Measurements from ENCODE around the gene ATP10A. TPM values are rescaled to one million over a fixed set of nuclear protein-coding genes. Genes with fewer than 3 reads are reported as not detected.

The ATP10A gene
- total RNA-seq, 1 donor from 2014 or later = 0.58 TPM

- Histone ChIP-seq H3K36me3 (no peaks in the 10 kb centered on the region), H3K27me3 (ENCODE audit: low read depth) (peaks cover 9% of the 10 kb centered on the region), H3K4me1 (peaks cover 23% of the 10 kb centered on the region), H3K27ac (replicated peaks) (peak overlapping the region; percentile 30), H3K4me3 (no peak overlapping the region), H3K9me3 (replicated peaks) (no peaks in the 10 kb centered on the region)
- intact Hi-C loops (cut with micrococcal nuclease) = no loop called here
- DNase-seq = no peak
- no peak for TF ChIP-seq CTCF (IDR thresholded peaks at IDR 0.05; ENCODE audit: borderline replicate concordance)
Observed at GRCh38 chr15:25784876-25785640, 78.1 kb downstream of the ATP10A start.

DNA sequence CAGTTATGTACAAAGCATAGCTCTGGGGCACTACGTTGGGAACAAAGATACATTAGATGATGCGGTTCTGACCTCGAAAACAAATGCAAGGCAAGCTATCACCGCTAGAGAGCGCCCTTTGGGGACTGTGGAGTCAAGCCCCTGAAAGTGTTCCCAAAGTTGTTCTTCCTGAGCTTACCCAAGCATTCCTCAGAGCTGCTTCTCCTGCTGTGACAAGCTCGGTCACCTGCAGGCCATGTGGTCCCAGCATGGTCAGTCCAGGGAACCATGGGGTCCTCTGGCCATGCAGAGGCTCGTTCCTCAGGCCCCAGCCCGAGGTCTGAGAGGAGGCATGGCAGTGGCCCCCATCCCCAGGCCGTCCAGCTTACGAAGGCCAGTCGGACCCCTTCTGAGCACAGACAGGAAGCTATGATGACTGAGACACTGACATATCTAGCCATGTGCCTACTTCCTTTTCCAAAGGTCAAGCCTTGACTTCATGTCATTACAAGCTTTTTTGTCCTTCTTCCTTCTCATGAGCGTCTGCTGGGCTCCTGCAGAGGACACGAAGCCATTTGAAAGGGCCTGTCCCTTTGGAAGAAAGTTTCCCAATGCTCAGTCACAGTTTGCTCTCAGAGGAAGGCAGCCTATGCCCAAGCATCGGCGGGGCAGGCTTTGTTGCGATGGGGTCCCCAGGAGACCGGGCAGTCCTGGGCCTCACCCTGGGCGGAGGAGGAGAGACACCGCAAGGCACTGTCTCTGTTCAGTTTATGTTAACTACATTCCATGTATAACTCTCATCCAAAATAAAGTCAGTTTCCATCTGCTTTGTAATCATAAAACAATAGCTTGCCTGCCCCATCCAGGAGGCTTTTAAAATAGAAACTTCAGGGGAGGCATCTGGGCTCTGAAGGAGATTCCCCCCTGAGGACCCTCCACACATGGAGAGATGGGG, 79.3 kb downstream of the ATP10A start:
- Histone ChIP-seq H3K36me3 (no peaks in the 10 kb centered on the region), H3K4me3 (no peak overlapping the region), H3K4me1 (peaks cover 23% of the 10 kb centered on the region), H3K9me3 (replicated peaks) (no peaks in the 10 kb centered on the region), H3K27ac (replicated peaks) (no peak overlapping the region), H3K27me3 (ENCODE audit: low read depth) (peaks cover 9% of the 10 kb centered on the region)
- intact Hi-C loops (cut with micrococcal nuclease) = no loop called here
- no peak for DNase-seq
- peak; percentile 24 for TF ChIP-seq CTCF (IDR thresholded peaks at IDR 0.05; ENCODE audit: borderline replicate concordance)

- Histone ChIP-seq H3K4me3 (no peak overlapping the region), H3K36me3 (no peaks in the 10 kb centered on the region), H3K27ac (replicated peaks) (no peak overlapping the region), H3K27me3 (ENCODE audit: low read depth) (peaks cover 9% of the 10 kb centered on the region), H3K9me3 (replicated peaks) (no peaks in the 10 kb centered on the region), H3K4me1 (peaks cover 16% of the 10 kb centered on the region)
- DNase-seq = no peak
- intact Hi-C loops (cut with micrococcal nuclease) = no loop called here
- no peak for TF ChIP-seq CTCF (IDR thresholded peaks at IDR 0.05; ENCODE audit: borderline replicate concordance)
Observed at GRCh38 chr15:25783134-25783533, 80.0 kb downstream of the ATP10A start.

- intact Hi-C loops (cut with micrococcal nuclease) = no loop called here
- no peaks in the 10 kb centered on the region for H3K9me3 ChIP-seq (replicated peaks)
- H3K27me3 ChIP-seq (ENCODE audit: low read depth) = peaks cover 3% of the 10 kb centered on the region
- TF ChIP-seq CTCF (IDR thresholded peaks at IDR 0.05; ENCODE audit: borderline replicate concordance) = no peak
- H3K4me3 ChIP-seq = no peak overlapping the region
- no peak for DNase-seq
- H3K4me1 ChIP-seq = peaks cover 14% of the 10 kb centered on the region
- H3K36me3 ChIP-seq = no peaks in the 10 kb centered on the region
- no peak overlapping the region for H3K27ac ChIP-seq (replicated peaks)
Observed at GRCh38 chr15:25780479-25781255, 82.5 kb downstream of the ATP10A start.

DNA sequence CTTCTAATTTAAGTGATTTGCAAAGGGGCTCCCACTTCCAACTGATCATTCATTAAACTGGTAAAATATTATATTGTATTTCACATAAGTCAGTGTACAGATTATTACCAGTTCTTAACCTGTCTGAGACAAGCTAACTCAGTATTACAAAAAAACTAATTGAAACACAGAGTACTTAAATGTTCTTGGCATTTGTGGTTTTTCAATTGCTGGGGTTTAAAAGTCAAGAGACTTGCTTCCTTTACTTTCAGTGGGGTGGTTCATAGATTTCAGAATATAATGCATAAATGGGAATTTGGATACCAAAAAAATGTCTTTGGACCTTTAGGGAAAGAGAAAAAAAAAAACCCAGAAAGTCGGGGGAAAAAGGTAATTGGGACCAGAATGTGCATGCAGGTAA, 85.0 kb downstream of the ATP10A start:
- no peaks in the 10 kb centered on the region for H3K9me3 ChIP-seq (replicated peaks)
- H3K36me3 ChIP-seq = no peaks in the 10 kb centered on the region
- no peak overlapping the region for H3K27ac ChIP-seq (replicated peaks)
- H3K4me1 ChIP-seq = peaks cover 18% of the 10 kb centered on the region
- no peak for TF ChIP-seq CTCF (IDR thresholded peaks at IDR 0.05; ENCODE audit: borderline replicate concordance)
- no peak overlapping the region for H3K4me3 ChIP-seq
- DNase-seq = no peak
- H3K27me3 ChIP-seq (ENCODE audit: low read depth) = no peaks in the 10 kb centered on the region
- intact Hi-C loops (cut with micrococcal nuclease) = no loop called here

Measured in left ventricle myocardium inferior (tissue), 1 donor.